SKM-1 (cell line): Measurements from ENCODE around the gene MRPL54.

ENCODE experiments used
- DNase-seq: peaks from one replicate; lab custom pipeline; 2025; ENCODE audit not compliant: unreplicated experiment; lab: John Stamatoyannopoulos, UW

MRPL54 gene

DNA sequence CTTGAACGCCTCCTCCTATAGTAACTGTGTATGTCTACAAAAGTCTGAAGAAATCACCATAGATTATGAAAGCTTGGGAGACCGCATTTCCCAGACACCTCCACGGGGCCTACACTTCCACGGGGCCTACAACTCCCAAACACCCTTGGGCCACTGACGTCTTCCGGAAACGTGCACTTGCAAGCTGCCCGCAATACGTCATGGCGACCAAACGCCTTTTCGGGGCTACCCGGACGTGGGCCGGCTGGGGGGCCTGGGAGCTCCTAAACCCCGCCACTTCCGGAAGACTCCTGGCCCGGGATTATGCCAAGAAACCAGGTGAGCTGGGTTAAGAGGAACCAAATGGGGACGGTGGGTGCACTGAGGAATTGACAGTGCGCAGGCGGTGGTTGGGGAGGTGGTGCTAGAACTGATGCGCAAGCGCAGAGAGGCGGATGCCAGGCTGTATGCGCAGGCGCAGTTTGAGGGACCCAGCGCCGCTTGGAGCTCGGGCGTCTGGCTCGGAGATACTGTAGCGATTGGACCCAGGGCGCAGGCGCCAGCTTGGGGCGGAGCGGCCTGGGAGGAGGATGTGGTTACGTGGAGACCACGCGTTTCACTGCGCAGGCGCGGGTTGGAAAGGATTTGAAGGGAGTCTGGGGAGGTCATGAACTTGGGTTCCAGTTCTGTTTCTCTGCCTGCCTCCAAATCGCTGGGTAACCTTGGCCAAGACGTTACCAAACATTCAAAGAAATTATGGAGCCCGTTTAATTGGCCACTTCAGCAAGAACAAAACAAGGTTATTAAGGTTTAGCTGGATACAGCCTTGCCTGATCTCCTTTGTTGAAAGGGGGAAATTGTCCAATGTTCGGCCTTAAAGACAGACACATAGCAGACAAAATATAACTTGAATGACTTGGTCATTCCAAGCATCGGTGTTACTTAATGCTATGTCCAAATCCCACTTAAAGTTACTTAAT is at the start of gene MRPL54:
Gene MRPL54, plus strand, starts transcription at position 182 of the 959 bp plus-strand sequence. Its CDS starts 19 bp downstream, at position 201.
- DNase-seq = peak; percentile 98

DNA sequence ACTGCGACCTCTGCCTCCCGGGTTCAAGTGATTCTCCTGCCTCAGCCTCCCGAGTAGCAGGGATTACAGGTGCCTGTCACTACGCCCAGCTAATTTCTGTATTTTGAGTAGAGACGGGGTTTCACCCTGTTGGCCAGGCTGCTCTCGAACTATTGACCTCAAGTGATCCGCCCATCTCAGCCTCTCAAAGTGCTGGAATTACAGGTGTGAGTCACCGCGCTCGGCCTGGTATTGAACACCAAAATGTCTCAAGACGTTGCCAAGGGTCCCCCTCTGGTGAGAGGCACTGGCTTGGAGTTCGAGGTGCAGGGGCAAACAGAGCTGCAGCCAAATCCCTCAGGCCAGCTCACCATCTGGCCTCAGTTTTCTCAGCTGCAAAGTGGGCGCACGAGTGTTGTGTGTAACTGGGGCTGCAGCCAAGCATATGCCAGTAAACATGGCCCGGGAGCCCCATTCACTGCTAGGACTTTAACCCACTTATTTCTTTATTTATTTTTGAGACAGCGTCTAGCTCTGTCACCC is 46.3 kb upstream of the MRPL54 start:
- DNase-seq = no peak

DNA sequence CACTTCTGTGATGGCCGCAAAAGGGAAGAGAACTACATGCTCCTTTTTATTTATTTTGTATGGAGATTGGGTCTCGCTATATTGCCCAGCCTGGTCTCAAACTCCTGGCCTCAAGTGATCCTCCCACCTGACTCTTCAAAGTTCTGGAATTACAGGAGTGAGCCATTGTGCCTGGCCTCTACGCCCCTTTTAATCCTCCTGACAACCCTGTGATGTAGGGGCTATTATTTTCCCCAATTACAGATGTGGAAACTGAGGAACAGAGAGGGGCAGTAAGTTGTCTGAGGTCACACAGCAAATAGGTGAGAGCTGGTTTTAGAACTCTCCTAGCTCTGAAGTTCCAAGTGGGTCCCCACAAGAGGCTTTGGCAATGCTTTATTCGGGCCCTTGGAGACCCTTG is 42.6 kb upstream of the MRPL54 start:
- no peak for DNase-seq

DNA sequence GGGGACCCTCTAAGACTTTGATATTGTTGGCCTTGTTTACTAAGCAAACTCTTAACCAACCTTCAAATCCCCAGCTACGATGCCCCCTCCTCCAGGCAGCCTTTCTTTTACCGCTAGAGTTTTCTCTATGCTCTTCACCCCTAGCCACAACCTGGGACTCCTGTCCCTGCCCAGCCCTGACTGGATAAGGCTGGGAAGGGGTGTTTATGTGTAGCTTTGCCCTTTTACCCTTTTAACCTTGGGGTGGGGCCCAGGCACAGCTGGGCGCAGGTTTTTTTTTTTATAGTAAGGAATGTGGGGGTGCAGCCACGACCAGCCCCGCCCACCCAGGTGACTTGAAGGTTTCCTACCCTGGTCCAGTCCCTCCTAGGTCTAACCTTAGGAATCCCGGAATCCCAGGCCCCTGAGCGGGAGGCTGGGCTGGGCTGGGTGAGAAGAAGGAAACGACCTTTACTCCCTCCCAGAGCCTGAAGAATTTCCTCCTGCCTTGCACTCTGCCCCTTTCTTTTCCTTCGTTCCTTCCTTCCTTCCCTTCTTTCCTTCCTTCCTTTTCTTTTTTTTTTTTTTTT is 42.0 kb upstream of the MRPL54 start:
- no peak for DNase-seq

DNA sequence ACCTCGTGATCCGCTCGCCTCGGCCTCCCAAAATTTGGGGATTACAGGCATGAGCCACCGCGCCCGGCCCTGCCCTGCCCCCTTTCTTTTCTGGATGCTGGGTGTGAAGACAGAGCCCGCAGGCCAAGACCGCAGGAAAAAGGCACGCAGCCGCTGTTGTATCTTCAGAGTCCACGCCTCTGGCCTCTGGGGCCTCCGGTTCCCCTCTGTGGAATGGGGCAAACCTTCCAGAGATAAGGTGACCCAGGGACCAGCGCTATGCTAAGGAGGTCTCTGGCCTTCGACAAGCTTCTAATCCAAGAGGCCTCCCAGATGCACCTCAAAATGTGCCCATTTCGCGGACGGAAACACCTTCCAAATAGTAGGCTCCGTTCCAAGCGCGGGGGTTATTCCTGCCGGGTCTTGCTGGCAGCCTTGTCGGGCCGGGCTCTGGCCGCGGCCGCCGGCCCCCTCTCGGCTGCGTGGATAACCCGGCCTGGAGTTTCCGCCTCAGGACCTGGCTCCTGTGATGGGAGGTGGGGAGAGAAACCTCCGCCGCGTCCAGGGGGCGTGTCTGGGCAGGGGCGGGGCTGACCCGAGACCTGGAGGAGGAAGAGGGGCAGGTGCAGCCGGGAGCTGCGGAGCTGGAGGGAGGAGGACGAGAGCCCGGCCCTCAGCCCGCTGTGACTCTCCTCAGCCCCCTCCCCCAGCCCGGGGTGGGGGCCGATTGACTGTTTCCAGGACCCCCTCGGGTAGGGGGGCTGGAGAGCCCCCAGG is 41.2 kb upstream of the MRPL54 start:
- DNase-seq = peak; percentile 63

DNA sequence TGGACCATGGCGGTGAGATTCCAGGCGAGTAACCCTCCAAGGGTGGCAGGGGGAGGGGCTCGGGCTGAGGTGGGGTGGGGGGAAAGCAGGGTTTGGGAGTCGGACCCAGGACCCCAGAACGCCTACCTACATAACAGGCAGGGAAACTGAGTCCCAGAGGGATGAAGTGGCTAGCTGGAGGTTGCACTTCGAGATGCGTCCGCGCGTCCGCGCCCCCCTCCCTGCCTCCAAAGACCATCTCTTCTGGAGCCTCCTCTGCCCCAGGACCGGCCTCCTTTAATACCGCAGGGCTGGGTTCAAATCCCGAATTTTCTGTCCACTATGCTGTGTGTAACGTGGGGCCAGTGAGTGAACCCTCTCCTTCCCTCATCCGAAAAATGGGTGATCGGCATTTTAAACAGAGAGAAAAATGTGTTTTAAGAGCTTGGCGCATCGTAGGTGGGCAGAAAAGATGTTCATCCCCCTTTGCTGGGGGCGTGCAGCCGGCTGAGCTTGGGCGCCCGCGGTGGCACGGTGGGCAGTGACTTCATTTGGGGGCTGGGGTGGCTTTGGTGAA is 40.5 kb upstream of the MRPL54 start:
- DNase-seq = no peak

DNA sequence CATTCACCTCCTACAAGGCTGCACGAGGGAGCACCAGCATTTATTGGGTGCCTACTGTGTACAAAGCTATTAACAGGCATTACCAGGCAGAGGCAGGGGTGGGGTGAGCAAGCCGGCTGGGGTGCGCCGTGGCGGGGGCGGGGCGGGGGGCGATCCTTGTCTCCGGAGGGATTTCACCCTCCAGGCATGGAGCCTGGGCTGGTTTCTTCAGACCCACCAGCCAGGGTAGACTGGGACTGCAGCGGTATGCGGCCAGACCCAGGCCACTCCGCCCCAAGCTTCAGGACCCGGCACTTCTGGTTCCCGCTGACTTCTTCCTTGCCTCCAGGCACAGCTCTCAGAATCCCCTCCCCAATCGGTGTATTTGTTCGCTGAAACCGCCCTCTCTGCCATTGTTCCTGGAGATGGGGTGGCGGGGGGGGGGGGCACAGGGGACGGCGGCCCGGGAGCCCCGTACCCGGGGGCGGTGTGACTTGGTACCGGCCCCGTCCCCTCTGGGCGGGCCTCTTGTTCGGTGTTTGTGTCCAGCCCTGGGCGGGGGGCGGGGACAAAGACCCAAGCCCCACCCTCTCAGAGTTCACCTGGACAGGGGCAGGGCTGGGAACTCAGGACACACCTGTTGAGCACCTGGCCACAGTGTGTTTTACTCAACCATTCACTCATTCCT is 39.9 kb upstream of the MRPL54 start:
- DNase-seq = no peak

DNA sequence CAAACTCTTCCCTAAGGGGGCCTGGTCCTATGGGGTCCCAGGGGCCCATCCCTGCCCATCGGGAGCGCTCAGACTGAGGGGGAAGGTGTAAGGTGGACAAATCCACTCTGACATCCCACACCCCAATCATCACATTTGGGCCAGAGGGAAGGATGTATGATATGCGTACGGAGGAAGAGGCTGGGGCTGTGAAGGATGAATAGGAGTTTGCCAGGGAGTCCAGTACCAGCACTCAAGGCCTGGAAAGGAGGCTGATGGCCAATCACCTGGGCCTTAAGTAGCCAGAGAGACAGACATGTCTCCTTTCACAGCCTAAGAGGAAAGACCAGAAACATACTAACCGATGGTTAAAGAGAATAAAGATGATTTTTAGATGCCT is 39.4 kb upstream of the MRPL54 start:
- no peak for DNase-seq

DNA sequence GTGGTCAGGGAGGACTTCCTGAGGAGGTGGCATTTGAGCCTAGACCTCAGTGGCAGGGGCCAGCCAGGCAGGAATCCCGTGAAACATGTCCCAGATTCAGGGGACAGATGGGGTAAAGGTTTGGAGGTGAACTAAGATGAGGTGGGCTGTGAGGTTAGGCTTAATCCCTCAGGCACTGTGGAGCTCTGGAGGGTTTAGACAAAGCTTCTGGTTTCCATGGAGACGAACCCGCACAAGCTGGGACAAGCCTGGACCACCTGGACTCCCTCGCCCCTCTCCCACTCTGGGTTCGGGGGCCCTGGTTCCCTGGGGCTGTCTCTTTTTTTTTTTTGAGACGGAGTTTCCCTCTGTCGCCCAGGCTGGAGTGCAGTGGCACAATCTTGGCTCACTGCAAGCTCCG is 38.6 kb upstream of the MRPL54 start:
- DNase-seq = no peak

DNA sequence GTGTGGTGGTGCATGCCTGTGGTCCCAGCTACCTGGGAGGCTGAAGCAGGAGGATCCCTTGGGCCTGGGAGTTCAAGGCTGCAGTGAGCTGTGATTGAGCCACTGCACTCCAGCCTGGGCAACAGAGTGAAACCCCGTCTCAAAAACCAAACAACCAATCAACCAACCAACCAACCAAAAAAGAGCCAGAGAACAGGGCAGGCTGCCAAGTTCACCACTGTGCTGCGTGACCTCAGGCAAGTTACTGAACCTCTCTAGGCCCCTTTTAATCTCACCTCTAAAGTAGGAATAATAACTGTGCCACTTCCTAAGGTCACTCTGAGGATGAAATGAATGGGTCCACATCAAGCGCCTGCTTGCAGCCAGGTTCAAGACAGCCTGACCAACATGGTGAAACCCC is 37.4 kb upstream of the MRPL54 start:
- no peak for DNase-seq

DNA sequence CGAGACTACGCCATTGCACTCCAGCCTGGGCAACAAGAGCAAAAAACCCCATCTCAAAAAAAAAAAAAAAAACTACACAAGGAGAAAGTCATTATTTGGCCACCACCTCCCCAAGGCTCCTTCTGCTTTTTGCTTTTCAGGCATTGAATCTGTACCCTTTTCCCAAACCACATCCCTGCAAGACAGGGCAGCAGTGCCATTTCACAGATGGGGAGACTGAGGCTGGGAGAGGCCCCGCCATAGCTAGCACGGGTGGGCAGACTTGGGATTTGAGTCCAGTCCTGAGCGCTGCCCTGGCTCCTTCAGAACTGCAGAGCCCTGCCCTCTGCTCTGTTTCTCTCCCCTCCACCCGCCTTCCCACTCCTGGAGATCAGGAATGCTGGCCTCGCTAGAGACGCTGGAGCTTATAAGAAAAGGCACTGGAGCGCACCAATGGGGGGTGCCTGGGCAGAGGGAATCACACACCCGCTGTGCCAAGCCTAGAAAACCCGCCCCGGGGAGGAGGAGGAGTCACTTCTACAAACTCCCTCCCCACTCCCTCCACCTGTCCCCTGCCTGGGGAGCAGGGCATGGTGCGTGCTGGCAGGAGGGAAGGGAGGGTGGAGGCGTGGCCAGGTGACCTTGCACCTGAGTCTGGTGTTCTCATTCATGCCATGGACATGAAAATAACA is 36.7 kb upstream of the MRPL54 start:
- no peak for DNase-seq

DNA sequence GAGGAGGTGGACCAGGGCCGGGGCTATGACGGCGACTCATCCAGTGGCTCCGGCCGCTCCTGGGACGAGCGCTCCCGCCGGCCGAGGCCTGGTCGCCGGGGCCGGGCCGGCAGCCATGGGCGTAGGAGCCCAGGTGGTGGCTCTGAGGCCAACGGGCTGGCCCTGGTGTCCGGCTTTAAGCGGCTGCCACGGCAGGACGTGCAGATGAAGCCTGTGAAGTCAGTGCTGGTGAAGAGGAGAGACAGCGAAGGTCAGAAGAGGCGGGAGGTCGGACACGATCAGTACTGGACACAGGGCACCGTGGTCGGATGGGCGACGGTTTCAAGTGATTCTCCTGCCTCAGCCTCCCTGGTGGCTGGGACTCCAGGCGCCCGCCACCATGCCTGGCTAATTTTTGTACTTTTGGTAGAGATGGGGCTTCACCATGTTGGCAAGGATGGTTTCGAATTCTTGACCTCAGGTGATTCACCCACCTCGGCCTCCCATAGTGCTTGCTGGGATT is 32.0 kb upstream of the MRPL54 start:
- no peak for DNase-seq

DNA sequence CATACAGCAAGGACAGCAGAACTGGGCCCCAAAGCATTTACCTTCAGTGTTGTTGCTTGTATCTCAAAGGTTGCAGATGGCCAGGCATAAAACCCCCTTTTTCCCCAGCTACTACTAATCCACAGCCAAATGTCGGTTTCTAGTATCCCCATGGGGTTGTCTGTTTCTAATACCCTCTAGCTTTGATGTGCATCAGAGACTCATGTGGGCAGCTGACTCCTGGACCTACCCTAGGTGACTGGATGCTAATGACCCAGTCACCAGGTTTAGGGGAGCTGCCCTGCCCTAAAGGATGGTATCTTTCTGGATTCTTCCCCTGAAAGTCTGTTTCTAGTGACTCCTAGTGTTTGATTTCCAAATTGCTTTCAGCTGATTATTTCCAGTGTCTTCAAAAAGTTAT is 30.4 kb upstream of the MRPL54 start:
- no peak for DNase-seq

DNA sequence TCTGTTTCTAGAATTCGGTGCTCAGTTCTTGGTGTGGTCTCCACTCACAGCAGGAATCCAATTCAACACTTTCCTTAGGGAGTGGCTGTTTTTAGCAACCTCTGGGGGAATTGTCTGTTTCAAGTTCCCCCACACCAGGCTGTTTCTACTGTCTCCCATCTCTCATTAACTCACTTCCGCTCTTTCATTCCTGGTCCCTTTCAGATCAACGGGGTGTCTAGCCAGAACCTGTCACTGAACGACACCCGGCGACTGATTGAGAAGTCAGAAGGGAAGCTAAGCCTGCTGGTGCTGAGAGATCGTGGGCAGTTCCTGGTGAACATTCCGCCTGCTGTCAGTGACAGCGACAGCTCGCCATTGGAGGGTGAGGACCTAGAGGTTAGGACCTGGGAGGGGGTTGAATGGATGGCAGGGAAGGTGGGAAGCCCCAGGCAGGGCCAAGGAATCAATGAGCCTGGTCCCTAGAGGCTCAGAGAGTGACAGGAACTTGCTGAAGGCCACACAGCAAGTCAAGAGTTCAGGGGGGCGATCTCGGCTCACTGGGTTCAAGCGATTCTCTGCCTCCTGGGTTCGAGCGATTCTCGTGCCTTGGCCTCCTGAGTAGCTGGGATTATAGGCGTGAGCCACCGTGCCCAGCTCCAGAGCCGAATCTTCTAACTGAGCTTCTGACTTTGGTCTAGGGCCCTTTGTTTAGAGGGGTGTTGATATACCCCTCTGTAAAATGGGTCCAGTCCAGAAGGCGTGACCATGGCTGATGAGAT is 28.8 kb upstream of the MRPL54 start:
- no peak for DNase-seq

DNA sequence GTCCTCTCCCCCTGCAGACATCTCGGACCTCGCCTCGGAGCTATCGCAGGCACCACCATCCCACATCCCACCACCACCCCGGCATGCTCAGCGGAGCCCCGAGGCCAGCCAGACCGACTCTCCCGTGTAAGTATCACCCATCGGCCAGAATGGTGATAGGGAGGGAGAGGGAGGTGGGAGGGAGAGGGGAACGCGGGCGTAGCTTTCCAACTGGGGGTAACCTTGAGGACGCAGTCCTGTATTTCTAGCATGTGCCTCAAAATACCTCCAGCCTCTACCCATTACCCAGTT is 28.2 kb upstream of the MRPL54 start:
- DNase-seq = no peak

DNA sequence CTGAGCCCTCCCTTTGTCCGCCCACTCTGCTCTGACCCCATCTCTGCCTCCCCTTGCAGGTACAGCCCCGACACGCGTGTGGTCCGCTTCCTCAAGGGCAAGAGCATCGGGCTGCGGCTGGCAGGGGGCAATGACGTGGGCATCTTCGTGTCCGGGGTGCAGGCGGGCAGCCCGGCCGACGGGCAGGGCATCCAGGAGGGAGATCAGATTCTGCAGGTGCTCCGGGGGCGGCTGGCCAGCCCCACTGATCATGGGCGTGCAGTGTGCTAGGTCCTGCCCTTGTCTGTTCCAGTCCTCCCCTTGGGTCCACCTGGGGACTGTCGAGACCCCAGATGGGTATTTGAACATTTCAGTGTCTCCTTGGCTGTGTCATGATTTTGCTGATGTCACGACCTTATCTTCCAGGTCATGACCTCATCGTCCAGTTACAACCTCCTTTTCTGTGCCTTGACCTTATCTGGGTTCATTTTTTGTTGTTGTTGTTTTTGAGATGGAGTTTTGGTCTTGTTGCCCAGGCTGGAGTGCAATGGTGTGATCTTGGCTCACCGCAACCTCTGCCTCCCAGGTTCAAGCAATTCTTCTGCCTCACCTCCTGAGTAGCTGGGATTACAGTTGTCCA is 26.3 kb upstream of the MRPL54 start:
- DNase-seq = no peak

DNA sequence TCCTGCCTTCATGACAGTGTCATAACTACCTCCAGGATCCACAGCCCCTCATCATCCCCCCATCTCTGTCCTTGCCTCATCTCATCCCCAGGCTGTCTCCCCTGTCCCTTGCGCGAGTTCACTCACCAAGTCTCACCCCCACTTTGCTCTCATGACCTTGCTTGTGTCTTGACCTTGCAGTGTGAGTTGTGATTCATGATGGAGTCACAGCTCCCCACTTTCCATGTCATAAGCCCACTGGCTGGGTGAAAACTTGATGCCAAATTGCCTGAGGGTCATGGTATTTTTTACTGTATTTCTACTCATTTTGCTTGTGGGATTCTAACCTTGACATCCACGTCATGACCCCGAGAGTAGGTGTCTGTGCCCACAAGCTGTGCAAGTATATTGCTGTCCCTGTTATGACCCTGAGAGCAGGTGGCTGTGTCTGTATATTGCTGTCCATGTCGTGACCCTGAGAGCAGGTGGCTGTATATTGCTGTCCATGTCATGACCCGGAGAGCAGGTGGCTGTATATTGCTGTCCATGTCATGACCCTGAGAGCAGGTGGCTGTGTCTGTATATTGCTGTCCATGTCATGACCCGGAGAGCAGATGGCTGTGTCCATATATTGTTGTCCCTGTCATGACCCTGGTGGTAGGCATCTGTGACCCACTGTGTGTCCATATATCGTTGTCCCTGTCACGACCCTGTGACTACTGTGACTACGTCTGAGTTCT is 24.8 kb upstream of the MRPL54 start:
- no peak for DNase-seq

DNA sequence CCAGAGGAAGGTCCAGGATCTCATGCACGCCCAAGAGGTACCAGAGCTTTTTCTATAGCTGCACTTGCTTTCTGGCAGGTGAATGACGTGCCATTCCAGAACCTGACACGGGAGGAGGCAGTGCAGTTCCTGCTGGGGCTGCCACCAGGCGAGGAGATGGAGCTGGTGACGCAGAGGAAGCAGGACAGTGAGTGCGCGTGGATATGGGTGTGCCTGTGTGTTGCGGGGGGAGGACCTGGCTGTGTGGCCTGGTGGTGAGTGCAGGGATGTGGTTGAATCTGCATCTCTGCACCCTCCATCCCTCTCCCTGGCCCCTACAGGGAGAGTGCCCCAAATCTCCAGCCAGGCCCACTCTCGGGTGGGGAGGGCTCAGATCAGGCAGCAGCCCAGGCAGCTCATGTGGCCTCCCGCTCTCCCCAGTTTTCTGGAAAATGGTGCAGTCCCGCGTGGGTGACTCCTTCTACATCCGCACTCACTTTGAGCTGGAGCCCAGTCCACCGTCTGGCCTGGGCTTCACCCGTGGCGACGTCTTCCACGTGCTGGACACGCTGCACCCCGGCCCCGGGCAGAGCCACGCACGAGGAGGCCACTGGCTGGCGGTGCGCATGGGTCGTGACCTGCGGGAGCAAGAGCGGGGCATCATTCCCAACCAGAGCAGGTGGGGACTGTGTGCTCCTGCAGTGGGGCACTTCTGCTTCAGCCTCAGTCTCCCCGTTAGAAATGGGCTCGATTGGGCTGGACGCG is 23.8 kb upstream of the MRPL54 start:
- DNase-seq = no peak
